ENCODE results near the gene NTNG1.

NTNG1 gene

GRCh38 chr1:107414550-107414949 lies 273.7 kb downstream of the NTNG1 start:
- no peak for DNase-seq (ENCODE audit: low spot score)
- TF ChIP-seq CTCF (IDR thresholded peaks at IDR 0.05; ENCODE audit: borderline replicate concordance, control extremely low read depth, extremely low read depth, insufficient read depth, missing control alignments): no peak
- in situ Hi-C loops (cut with MboI; ENCODE audit: low sequenced_read_pairs, unreplicated experiment): no loop called here

GRCh38 chr1:107415241-107415640 lies 274.4 kb downstream of the NTNG1 start:
- in situ Hi-C loops (cut with MboI; ENCODE audit: low sequenced_read_pairs, unreplicated experiment): no loop called here
- DNase-seq (ENCODE audit: low spot score): no peak
- TF ChIP-seq CTCF (IDR thresholded peaks at IDR 0.05; ENCODE audit: borderline replicate concordance, control extremely low read depth, extremely low read depth, insufficient read depth, missing control alignments): no peak

- DNase-seq (ENCODE audit: low spot score): no peak
- in situ Hi-C loops (cut with MboI; ENCODE audit: low sequenced_read_pairs, unreplicated experiment): no loop called here
- no peak for TF ChIP-seq CTCF (IDR thresholded peaks at IDR 0.05; ENCODE audit: borderline replicate concordance, control extremely low read depth, extremely low read depth, insufficient read depth, missing control alignments)
Observed at GRCh38 chr1:107419003-107419402, 278.2 kb downstream of the NTNG1 start.

- DNase-seq (ENCODE audit: low spot score): no peak
- in situ Hi-C loops (cut with MboI; ENCODE audit: low sequenced_read_pairs, unreplicated experiment): no loop called here
- no peak for TF ChIP-seq CTCF (IDR thresholded peaks at IDR 0.05; ENCODE audit: borderline replicate concordance, control extremely low read depth, extremely low read depth, insufficient read depth, missing control alignments)
Observed at GRCh38 chr1:107422901-107423300, 282.1 kb downstream of the NTNG1 start.

- TF ChIP-seq CTCF (IDR thresholded peaks at IDR 0.05; ENCODE audit: borderline replicate concordance, control extremely low read depth, extremely low read depth, insufficient read depth, missing control alignments): peak; percentile 62
- in situ Hi-C loops (cut with MboI; ENCODE audit: low sequenced_read_pairs, unreplicated experiment): loop anchor here (25.0 kb wide), 1 partner anchor 332 kb away; no protein-coding TSS in a partner anchor
- DNase-seq (ENCODE audit: low spot score): no peak
Observed at GRCh38 chr1:107430540-107431228, 289.8 kb downstream of the NTNG1 start.

GRCh38 chr1:107432108-107432507 lies 291.3 kb downstream of the NTNG1 start:
- in situ Hi-C loops (cut with MboI; ENCODE audit: low sequenced_read_pairs, unreplicated experiment): loop anchor here (25.0 kb wide), 1 partner anchor 330 kb away; no protein-coding TSS in a partner anchor
- DNase-seq (ENCODE audit: low spot score): no peak
- TF ChIP-seq CTCF (IDR thresholded peaks at IDR 0.05; ENCODE audit: borderline replicate concordance, control extremely low read depth, extremely low read depth, insufficient read depth, missing control alignments): no peak

Measured in GM13976 (cell line).